ENCODE data around the gene LRMDA.

Gene LRMDA

GRCh38 chr10:75736151-75736640 is 304.8 kb downstream of the LRMDA start:
- DNase-seq (ENCODE audit: low read depth): no peak
- no peak overlapping the region for H3K4me3 ChIP-seq (ENCODE audit: low read length)
- TF ChIP-seq, protein P1, sequence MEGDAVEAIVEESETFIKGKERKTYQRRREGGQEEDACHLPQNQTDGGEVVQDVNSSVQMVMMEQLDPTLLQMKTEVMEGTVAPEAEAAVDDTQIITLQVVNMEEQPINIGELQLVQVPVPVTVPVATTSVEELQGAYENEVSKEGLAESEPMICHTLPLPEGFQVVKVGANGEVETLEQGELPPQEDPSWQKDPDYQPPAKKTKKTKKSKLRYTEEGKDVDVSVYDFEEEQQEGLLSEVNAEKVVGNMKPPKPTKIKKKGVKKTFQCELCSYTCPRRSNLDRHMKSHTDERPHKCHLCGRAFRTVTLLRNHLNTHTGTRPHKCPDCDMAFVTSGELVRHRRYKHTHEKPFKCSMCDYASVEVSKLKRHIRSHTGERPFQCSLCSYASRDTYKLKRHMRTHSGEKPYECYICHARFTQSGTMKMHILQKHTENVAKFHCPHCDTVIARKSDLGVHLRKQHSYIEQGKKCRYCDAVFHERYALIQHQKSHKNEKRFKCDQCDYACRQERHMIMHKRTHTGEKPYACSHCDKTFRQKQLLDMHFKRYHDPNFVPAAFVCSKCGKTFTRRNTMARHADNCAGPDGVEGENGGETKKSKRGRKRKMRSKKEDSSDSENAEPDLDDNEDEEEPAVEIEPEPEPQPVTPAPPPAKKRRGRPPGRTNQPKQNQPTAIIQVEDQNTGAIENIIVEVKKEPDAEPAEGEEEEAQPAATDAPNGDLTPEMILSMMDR (conservative IDR thresholded peaks at IDR 0.05; ENCODE audit: low read depth, low read length): no peak

GRCh38 chr10:75736889-75737579 is 305.6 kb downstream of the LRMDA start:
- TF ChIP-seq, protein P1 (conservative IDR thresholded peaks at IDR 0.05; ENCODE audit: low read depth, low read length): no peak
- DNase-seq (ENCODE audit: low read depth): peak; percentile 80
- no peak overlapping the region for H3K4me3 ChIP-seq (ENCODE audit: low read length)

DNA sequence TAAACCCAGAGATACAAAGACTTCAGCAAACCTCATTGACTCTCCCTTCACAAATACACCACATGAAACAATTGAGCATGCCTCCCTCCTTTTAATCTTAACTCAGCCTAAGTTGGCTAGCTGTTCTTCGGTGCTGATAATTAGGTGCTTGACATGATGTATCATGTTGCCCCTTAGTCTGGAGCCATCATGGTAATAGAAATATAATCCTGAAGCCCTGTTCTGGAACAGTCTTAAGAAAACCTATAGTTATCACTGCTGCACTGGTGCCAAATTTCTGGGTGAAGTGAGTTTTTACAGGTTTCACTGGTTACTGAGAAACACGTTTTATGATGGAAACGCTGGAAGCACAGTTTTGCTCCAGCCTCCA is 306.1 kb downstream of the LRMDA start:
- TF ChIP-seq, protein P1 (conservative IDR thresholded peaks at IDR 0.05; ENCODE audit: low read depth, low read length): no peak
- no peak overlapping the region for H3K4me3 ChIP-seq (ENCODE audit: low read length)
- DNase-seq (ENCODE audit: low read depth): no peak

DNA sequence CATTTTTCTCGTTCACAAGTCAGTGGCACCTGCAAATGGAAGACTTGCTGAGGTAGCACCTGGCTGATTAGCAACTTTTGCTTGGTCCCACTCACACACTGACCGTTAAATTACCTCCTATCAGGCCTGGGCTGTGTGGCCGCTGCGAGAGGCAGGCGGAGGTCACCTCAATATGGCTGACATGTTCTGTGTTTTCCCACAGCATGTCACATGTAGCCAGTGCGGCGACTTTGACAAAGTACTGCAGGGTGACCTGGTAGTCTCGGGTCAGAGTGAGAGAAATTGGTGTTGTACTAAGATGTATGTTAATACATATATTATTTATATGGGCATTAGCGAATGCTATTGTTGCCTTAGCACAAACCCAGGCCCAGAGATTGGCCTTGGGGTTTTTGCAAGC is 307.5 kb downstream of the LRMDA start:
- H3K4me3 ChIP-seq (ENCODE audit: low read length): no peak overlapping the region
- TF ChIP-seq, protein P1 (conservative IDR thresholded peaks at IDR 0.05; ENCODE audit: low read depth, low read length): no peak
- no peak for DNase-seq (ENCODE audit: low read depth)

DNA sequence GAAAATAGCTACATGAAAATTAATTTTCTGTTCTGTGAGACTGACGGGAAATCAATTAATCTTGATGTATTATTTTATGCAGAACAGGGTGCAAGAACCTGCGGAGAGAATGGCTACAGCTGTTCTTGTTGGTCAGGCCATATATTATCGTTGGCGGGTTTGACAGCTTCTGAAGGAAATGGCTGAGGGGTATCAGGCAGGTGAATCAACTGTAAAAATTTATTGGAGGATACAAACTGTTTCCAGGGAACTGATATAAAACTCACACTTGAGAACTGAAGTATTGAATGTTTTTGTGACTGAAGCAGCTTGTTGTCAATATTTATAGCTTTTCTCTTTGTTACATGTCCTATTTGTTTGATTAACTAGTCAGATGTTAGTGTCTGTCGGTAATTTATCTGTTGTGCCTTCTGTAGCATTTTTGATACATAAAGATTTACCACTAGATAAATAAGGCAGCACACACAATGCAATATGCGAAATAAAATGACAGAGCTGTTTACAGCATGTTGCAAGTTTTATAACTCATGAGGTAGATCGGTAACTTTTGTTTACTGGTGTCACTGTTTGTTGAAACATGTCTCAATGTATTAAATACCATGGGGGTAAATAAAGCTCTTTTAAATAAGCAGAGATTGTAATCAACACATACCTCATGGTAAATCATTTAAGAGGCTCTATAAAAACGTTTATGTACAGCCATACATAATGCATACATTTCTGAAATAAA is 308.2 kb downstream of the LRMDA start:
- no peak for DNase-seq (ENCODE audit: low read depth)
- no peak overlapping the region for H3K4me3 ChIP-seq (ENCODE audit: low read length)
- TF ChIP-seq, protein P1 (conservative IDR thresholded peaks at IDR 0.05; ENCODE audit: low read depth, low read length): no peak

DNA sequence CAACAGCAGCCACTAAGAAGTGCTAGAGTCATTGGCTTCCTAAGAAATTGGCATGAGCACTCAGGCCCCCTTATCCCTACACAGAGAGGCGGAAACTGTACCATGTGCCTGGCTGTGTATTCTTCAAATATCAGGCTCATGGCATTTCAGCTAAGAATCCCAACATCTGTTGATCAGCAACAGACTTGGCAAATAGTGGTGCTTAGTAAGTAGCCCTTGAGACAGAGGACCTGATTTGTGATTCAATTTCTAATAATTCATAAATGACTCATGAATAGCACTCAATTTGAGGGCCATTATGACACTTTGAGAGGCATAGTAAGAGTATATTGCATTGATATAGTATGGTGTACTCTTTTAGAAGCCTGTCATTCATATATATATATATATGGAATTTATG is 309.1 kb downstream of the LRMDA start:
- TF ChIP-seq, protein P1 (conservative IDR thresholded peaks at IDR 0.05; ENCODE audit: low read depth, low read length): no peak
- H3K4me3 ChIP-seq (ENCODE audit: low read length): no peak overlapping the region
- no peak for DNase-seq (ENCODE audit: low read depth)

DNA sequence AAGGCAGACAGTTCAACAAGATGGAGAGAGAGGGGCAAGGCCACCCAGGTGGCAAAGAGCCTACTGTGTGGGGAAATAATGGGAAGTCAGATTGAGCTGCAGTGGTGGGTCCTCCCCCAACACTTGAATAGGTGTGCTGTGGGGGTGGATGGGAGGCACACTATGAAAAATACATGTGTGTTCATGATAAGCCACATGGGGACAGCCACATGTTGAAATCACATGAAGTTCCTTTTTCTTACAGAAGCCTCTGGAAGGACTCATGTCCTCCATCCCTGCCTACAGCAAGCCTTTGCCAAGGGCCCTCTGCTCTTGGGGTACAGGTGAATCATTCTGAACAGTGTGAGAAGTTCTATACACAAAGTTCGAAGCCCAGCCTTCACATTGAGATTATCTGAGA is 310.9 kb downstream of the LRMDA start:
- H3K4me3 ChIP-seq (ENCODE audit: low read length): no peak overlapping the region
- no peak for DNase-seq (ENCODE audit: low read depth)
- TF ChIP-seq, protein P1 (conservative IDR thresholded peaks at IDR 0.05; ENCODE audit: low read depth, low read length): no peak
